A549 (cell line): ENCODE results near the gene ATXN7L1.
"Not testable (repeated sequence)": the region's sequence is repeated elsewhere in the genome, so short reads cannot be mapped to it uniquely, and the experiment has no call there.

Experiments used
- CHD4 ChIP-seq: fragments of 200-600 bp; sonication (generic); IDR thresholded peaks from 2 replicates; pipeline ENCODE4 v1.6.1; 2016; ENCODE audit warnings: antibody characterized with exemption, mild to moderate bottlenecking, borderline replicate concordance
- HES2 ChIP-seq: fragments of >200 bp; sonication (Bioruptor Twin); formaldehyde crosslinking; IDR thresholded peaks from 2 replicates; pipeline ENCODE4 v1.6.1; 2016
- JUNB ChIP-seq: fragments of >200 bp; sonication (Bioruptor Twin); formaldehyde crosslinking; IDR thresholded peaks from 2 replicates; pipeline ENCODE4 v1.6.1; 2016
- USF2 ChIP-seq: fragments of 450-650 bp; IDR thresholded peaks from 2 replicates; pipeline ENCODE4 v1.6.1; 2014; ENCODE audit warnings: antibody characterized with exemption
- ZFP36 ChIP-seq: fragments of 450-650 bp; IDR thresholded peaks from 2 replicates; pipeline ENCODE4 v1.6.1; 2014; ENCODE audit warnings: borderline replicate concordance; ENCODE audit not compliant: partially characterized antibody

- TF ChIP-seq HES2, ZFP36, USF2, JUNB, CHD4: not testable (repeated sequence)
Measured at GRCh38 chr7:105710720-105711119, 165.7 kb downstream of the ATXN7L1 start.
